LNCaP clone FGC (cell line): Measurements from ENCODE around the gene HAPLN1.

Experiments used
- DNase-seq: peaks from one replicate; pipeline ENCODE4 v3.0.0-alpha.2; 2011; ENCODE audit warnings: low read depth
- H3K4me3 ChIP-seq: 2 replicates; pipeline ENCODE4 v1.5.1; 2011; ENCODE audit warnings: mild to moderate bottlenecking, low read depth, low read length, control low read depth
- CTCF ChIP-seq: IDR thresholded peaks from 2 replicates; pipeline ENCODE4 v1.5.1; 2012; ENCODE audit warnings: mild to moderate bottlenecking; ENCODE audit not compliant: control insufficient read depth, insufficient read depth; ENCODE audit errors: extremely low read depth

HAPLN1 gene

GRCh38 chr5:83718195-83718825 is 2.3 kb downstream of the HAPLN1 start:
- H3K4me3 ChIP-seq: no peak overlapping the region
- TF ChIP-seq CTCF: peak; percentile 71
- DNase-seq: peak; percentile 28

- H3K4me3 ChIP-seq: no peak overlapping the region
- DNase-seq: no peak
- TF ChIP-seq CTCF: no peak
These were observed 5.2 kb downstream of the HAPLN1 start for GRCh38 chr5:83715236-83716065.

- no peak for TF ChIP-seq CTCF
- peak; percentile 1 for DNase-seq
- no peak overlapping the region for H3K4me3 ChIP-seq
These were observed 5.8 kb downstream of the HAPLN1 start for GRCh38 chr5:83714810-83715209.

- H3K4me3 ChIP-seq: no peak overlapping the region
- peak; percentile 21 for DNase-seq
- TF ChIP-seq CTCF: peak; percentile 82
These were observed 8.6 kb downstream of the HAPLN1 start for GRCh38 chr5:83711982-83712601.

GRCh38 chr5:83709973-83710372 is 10.7 kb downstream of the HAPLN1 start:
- DNase-seq: no peak
- H3K4me3 ChIP-seq: no peak overlapping the region
- TF ChIP-seq CTCF: no peak

- no peak overlapping the region for H3K4me3 ChIP-seq
- no peak for DNase-seq
- no peak for TF ChIP-seq CTCF
These were observed 12.5 kb downstream of the HAPLN1 start for GRCh38 chr5:83708170-83708569.
